Measurements from ENCODE around the gene SENP8. TPM values are rescaled to one million over a fixed set of nuclear protein-coding genes. Genes with fewer than 3 reads are reported as not detected.

SENP8 gene
- total and polyA plus RNA-seq, 3 donors from 2014 or later: 8.1 to 22.7 (median 17.6) TPM

- Histone ChIP-seq H3K27ac (no peak overlapping the region), H3K4me1 (peaks cover 13% of the 10 kb centered on the region), H3K27me3 (no peaks in the 10 kb centered on the region), H3K9me3 (no peaks in the 10 kb centered on the region), H3K36me3 (ENCODE audit: low read depth, missing control alignments) (no peaks in the 10 kb centered on the region), H3K4me3 (no peak overlapping the region)
- DNase-seq: no peak
- WGBS, 2 donors: 86 to 96% methylated on average over 9 to 13 of the region's 13 CpGs
- TF ChIP-seq CTCF (IDR thresholded peaks at IDR 0.05): no peak
- TF ChIP-seq POLR2A (IDR thresholded peaks at IDR 0.05): no peak
- intact Hi-C loops (cut with DNase I; ENCODE audit: low total_unique reads): no loop called here
These were observed 60.9 kb downstream of the SENP8 start for GRCh38 chr15:72178976-72179585.

- WGBS, 2 donors: 64 to 69% methylated on average over 12 to 16 of the region's 16 CpGs
- H3K27me3 ChIP-seq: no peaks in the 10 kb centered on the region
- H3K4me1 ChIP-seq: peaks cover 13% of the 10 kb centered on the region
- no peak overlapping the region for H3K27ac ChIP-seq
- H3K4me3 ChIP-seq: no peak overlapping the region
- TF ChIP-seq CTCF (IDR thresholded peaks at IDR 0.05): no peak
- no peak for TF ChIP-seq POLR2A (IDR thresholded peaks at IDR 0.05)
- no peaks in the 10 kb centered on the region for H3K9me3 ChIP-seq
- DNase-seq: no peak
- intact Hi-C loops (cut with DNase I; ENCODE audit: low total_unique reads): no loop called here
- H3K36me3 ChIP-seq (ENCODE audit: low read depth, missing control alignments): no peaks in the 10 kb centered on the region
These were observed 61.9 kb downstream of the SENP8 start for GRCh38 chr15:72179950-72180581.

GRCh38 chr15:72180761-72181324, 62.6 kb downstream of the SENP8 start:
- Histone ChIP-seq H3K4me1 (peaks cover 9% of the 10 kb centered on the region), H3K36me3 (ENCODE audit: low read depth, missing control alignments) (no peaks in the 10 kb centered on the region), H3K4me3 (no peak overlapping the region), H3K9me3 (no peaks in the 10 kb centered on the region), H3K27me3 (no peaks in the 10 kb centered on the region), H3K27ac (no peak overlapping the region)
- no peak for DNase-seq
- no peak for TF ChIP-seq CTCF (IDR thresholded peaks at IDR 0.05)
- TF ChIP-seq POLR2A (IDR thresholded peaks at IDR 0.05): no peak
- intact Hi-C loops (cut with DNase I; ENCODE audit: low total_unique reads): no loop called here
- 93 to 96% methylated on average over 5 of the region's 5 CpGs for WGBS, 2 donors

GRCh38 chr15:72182244-72182643, 64.0 kb downstream of the SENP8 start:
- intact Hi-C loops (cut with DNase I; ENCODE audit: low total_unique reads): no loop called here
- no peak overlapping the region for H3K4me3 ChIP-seq
- 92 to 98% methylated on average over 3 of the region's 3 CpGs for WGBS, 2 donors
- no peaks in the 10 kb centered on the region for H3K36me3 ChIP-seq (ENCODE audit: low read depth, missing control alignments)
- TF ChIP-seq POLR2A (IDR thresholded peaks at IDR 0.05): no peak
- TF ChIP-seq CTCF (IDR thresholded peaks at IDR 0.05): no peak
- H3K27ac ChIP-seq: no peak overlapping the region
- peaks cover 3% of the 10 kb centered on the region for H3K4me1 ChIP-seq
- no peaks in the 10 kb centered on the region for H3K27me3 ChIP-seq
- no peak for DNase-seq
- H3K9me3 ChIP-seq: no peaks in the 10 kb centered on the region

Measured in testis (tissue), 3 donors.